ENCODE data around the gene FABP6.

The FABP6 gene

DNA sequence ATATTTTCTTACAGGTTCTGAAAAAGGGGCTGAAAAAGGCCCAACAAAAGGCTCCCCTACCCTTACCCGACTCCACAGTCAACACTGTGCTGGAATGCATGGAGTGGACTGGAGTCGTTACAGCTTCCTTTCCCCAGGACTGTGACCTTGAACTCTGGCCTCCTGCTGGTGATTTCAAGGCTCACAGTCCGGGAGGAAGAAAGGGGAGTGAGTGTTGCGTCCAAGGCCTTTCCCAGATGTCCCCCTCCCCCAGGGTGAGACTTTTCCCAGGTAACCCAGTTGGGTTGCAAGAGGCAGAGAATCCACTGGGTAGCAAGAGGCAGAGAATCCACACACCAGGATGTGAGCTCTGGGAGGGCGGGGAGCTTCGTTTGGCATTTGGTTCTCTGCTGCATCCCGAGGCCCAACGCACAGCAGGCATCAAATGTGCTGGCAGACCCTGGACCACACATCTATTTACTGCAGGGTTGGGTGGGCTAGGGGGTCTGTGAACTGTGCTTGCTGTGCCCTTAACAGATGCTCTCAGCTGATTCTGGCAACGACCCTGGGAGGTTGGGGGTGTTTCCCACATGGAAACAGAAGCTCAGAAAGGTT lies 37.5 kb downstream of the FABP6 start:
- no peaks in the 10 kb centered on the region for H3K27me3 ChIP-seq (replicated peaks; ENCODE audit: control insufficient read depth, insufficient read depth, low read length)
- no peak overlapping the region for H3K4me3 ChIP-seq (replicated peaks; ENCODE audit: low read depth, low read length)
- TF ChIP-seq, protein P1, sequence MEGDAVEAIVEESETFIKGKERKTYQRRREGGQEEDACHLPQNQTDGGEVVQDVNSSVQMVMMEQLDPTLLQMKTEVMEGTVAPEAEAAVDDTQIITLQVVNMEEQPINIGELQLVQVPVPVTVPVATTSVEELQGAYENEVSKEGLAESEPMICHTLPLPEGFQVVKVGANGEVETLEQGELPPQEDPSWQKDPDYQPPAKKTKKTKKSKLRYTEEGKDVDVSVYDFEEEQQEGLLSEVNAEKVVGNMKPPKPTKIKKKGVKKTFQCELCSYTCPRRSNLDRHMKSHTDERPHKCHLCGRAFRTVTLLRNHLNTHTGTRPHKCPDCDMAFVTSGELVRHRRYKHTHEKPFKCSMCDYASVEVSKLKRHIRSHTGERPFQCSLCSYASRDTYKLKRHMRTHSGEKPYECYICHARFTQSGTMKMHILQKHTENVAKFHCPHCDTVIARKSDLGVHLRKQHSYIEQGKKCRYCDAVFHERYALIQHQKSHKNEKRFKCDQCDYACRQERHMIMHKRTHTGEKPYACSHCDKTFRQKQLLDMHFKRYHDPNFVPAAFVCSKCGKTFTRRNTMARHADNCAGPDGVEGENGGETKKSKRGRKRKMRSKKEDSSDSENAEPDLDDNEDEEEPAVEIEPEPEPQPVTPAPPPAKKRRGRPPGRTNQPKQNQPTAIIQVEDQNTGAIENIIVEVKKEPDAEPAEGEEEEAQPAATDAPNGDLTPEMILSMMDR (IDR thresholded peaks at IDR 0.05; ENCODE audit: insufficient read depth, low read length, poor library complexity, severe bottlenecking): no peak
- H3K36me3 ChIP-seq (ENCODE audit: control insufficient read depth, insufficient read depth, low read length): no peaks in the 10 kb centered on the region
- no peak for DNase-seq (ENCODE audit: extremely low read depth, insufficient read length)

DNA sequence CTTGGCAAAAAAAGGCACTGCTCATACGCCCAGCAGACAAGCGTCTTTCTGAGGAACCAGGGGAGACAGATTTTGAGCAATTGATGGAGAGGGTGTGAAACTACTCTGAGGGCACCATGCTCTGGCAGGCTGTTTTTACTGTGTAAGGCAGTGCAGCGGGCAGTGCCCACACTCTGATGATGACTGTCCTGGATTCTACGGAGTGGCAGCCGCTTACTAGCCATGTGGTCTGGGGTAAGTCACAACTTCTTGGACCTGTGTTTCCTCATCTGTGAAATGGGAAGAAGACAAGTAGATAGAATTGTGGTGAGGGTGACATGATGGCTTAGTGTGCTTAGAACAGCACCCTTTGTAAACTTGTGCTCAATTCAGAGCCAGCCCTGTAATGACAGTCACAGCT lies 38.8 kb downstream of the FABP6 start:
- H3K27me3 ChIP-seq (replicated peaks; ENCODE audit: control insufficient read depth, insufficient read depth, low read length): no peaks in the 10 kb centered on the region
- no peak for DNase-seq (ENCODE audit: extremely low read depth, insufficient read length)
- TF ChIP-seq, protein P1 (IDR thresholded peaks at IDR 0.05; ENCODE audit: insufficient read depth, low read length, poor library complexity, severe bottlenecking): no peak
- no peaks in the 10 kb centered on the region for H3K36me3 ChIP-seq (ENCODE audit: control insufficient read depth, insufficient read depth, low read length)
- H3K4me3 ChIP-seq (replicated peaks; ENCODE audit: low read depth, low read length): no peak overlapping the region

DNA sequence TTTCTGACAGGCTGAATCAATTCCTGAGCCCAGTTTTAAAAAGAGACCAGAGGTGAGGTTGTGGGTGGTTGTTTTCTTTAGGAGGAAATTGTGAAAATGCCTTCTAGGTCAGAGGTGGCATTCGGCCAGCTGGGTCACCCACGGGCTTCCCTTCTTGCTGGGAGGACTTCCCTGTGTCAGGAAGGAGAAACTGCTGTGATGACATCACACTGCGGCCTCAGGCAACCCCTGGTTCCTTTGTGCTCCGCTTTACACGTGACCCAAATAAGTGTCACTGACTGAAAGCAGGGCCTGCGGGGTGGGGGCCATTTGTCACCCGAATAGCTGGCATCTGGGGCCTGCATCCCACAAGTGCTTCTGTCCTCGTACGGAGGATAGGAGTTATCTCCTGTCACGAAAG lies 39.7 kb downstream of the FABP6 start:
- Histone ChIP-seq H3K27me3 (replicated peaks; ENCODE audit: control insufficient read depth, insufficient read depth, low read length) (no peaks in the 10 kb centered on the region), H3K36me3 (ENCODE audit: control insufficient read depth, insufficient read depth, low read length) (no peaks in the 10 kb centered on the region), H3K4me3 (replicated peaks; ENCODE audit: low read depth, low read length) (no peak overlapping the region)
- no peak for DNase-seq (ENCODE audit: extremely low read depth, insufficient read length)
- TF ChIP-seq, protein P1 (IDR thresholded peaks at IDR 0.05; ENCODE audit: insufficient read depth, low read length, poor library complexity, severe bottlenecking): no peak

DNA sequence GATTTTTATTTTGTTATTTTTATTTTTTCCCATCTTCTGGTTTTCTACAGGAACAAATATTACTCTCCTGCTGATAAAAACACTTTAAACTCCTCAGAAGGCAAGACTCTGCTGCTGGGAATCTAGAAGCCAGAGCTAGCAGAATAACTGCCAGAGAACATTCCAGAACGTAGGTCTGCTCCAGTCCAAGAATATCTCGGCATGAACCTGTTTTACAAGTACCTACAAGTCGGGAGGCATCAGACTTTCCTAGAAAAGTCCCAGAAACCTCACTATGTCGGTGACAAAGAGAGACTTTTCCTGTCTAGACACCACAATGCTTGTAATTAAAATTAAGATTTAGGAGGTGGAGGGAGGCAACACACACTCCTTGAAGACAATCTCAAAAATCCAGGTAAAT lies 41.4 kb downstream of the FABP6 start:
- no peak for DNase-seq (ENCODE audit: extremely low read depth, insufficient read length)

DNA sequence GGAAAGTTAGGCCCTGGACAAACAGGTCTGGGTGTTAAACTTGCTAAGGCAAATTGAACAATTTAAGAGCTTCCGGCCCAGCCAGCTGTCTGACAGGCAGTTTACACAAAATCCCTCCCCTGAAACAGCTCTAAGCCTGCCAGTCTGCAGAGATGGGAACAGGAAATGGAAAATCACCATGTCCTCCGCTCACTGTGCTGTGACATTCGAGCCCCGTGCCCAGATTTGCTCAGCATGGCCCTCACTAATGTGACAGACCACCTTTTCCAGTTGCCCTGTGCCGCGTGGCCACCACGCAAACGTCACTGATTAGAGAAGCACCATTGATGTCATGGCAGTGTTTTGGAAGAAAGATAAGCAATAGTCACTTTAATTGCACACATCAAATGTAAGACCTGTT lies 42.1 kb downstream of the FABP6 start:
- Histone ChIP-seq H3K4me3 (replicated peaks; ENCODE audit: low read depth, low read length) (no peak overlapping the region), H3K27me3 (replicated peaks; ENCODE audit: control insufficient read depth, insufficient read depth, low read length) (no peaks in the 10 kb centered on the region)

More for the DNA sequence above, 41.4 kb downstream of the FABP6 start:
- Histone ChIP-seq H3K36me3 (ENCODE audit: control insufficient read depth, insufficient read depth, low read length) (no peaks in the 10 kb centered on the region), H3K27me3 (replicated peaks; ENCODE audit: control insufficient read depth, insufficient read depth, low read length) (no peaks in the 10 kb centered on the region), H3K4me3 (replicated peaks; ENCODE audit: low read depth, low read length) (no peak overlapping the region)
- TF ChIP-seq, protein P1 (IDR thresholded peaks at IDR 0.05; ENCODE audit: insufficient read depth, low read length, poor library complexity, severe bottlenecking): no peak

More for the DNA sequence above, 42.1 kb downstream of the FABP6 start:
- no peaks in the 10 kb centered on the region for H3K36me3 ChIP-seq (ENCODE audit: control insufficient read depth, insufficient read depth, low read length)
- no peak for DNase-seq (ENCODE audit: extremely low read depth, insufficient read length)
- TF ChIP-seq, protein P1 (IDR thresholded peaks at IDR 0.05; ENCODE audit: insufficient read depth, low read length, poor library complexity, severe bottlenecking): no peak
